ENCODE data around the gene ANKMY1.

DNA sequence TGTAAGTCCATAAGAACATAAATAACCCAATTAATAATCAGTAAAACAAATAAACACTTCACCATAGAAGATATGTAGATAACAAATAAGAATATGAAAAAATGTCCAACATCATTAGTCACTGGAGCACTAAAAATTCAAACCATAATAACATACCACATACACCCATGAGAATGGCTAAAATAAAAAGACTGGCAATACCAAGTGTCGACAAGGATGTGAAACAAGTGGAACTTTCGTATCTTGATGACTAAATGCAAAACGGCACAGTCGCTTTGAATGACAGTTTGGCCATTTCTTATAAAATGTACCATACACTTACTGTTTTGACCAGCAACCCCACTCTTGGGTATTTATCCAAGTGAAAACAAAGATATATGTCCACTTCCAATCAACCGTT is 26.8 kb downstream of the ANKMY1 start:
- no peak for TF ChIP-seq CTCF (conservative IDR thresholded peaks at IDR 0.05; ENCODE audit: low read length)
- TF ChIP-seq EZH2phosphoT487 (IDR thresholded peaks at IDR 0.05; ENCODE audit: borderline replicate concordance), result no peak
